SW 1271 (cell line): ENCODE measurements around the gene KCNG1.
"Not testable (repeated sequence)": the region's sequence is repeated elsewhere in the genome, so short reads cannot be mapped to it uniquely, and the experiment has no call there.

ENCODE experiments used
- DNase-seq, 2 experiments: peaks; one replicate each; lab custom pipeline; 2025; lab: John Stamatoyannopoulos, UW

KCNG1 gene, protein sequence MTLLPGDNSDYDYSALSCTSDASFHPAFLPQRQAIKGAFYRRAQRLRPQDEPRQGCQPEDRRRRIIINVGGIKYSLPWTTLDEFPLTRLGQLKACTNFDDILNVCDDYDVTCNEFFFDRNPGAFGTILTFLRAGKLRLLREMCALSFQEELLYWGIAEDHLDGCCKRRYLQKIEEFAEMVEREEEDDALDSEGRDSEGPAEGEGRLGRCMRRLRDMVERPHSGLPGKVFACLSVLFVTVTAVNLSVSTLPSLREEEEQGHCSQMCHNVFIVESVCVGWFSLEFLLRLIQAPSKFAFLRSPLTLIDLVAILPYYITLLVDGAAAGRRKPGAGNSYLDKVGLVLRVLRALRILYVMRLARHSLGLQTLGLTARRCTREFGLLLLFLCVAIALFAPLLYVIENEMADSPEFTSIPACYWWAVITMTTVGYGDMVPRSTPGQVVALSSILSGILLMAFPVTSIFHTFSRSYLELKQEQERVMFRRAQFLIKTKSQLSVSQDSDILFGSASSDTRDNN

DNA sequence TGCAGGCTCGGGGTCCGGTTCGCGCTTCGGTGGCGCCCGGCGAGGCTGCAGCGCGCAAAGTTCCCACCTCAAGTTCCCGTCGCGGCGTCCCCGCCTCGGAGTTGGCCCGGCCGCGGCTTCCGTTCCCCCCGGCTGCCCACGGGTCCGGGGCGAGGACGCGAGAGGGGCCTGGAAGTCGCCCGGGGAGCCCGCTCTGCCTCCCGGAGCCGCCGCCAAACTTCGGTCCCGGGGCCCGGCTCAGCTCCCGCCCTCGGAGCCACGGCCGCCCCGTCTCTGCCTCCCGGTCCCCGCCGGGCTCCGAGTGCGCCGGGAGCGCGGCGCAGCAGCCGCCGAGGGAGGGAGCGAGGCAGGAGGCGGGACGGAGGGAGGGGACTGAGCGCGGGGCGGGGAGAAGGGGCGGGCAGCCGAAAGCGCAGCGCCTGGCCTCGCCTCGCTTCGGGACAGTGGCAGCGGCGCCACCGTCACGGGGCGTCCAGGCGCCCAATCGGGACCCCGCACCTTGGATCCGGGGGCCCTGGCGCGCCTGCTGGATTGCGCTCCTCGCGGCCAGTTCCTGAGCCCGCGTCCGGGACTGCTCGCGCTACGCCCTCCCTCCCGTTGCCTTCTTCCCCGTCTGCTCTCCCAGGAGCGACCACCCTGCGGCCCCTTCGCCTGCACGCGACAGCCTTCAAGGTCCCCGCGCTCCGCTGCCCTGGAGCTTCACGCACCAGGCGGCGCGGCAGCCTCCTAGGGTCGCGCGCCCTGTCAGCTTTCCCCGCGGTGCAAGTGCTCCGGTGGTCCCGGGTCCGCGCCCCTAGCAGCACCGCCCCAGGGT is at the start of gene KCNG1:
TSS of gene KCNG1 (minus strand) at position 305 of the 814 bp plus-strand sequence. CDS start 12,769 bp downstream, outside the sequence.
- DNase-seq: peak; percentile 59 to 69

DNA sequence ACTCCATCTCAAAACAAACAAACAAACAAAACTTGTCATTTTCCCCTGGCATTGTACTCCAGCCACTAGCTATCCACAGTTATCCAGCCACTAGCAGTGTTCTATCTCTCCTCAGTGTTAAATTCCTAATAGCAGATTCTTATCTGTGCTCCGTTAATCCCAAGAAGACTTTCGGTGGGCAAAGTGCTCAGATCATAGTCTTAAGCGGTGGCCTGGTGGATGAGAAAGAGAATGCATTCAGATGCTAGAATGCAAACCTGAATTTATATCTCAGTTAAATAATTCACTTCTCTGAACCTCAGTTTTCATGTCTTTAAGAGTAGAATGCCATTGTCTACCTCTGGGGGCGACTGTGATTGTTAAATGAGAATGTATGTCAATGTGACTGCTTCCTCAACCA is 47.7 kb upstream of the KCNG1 start:
- DNase-seq: no peak

DNA sequence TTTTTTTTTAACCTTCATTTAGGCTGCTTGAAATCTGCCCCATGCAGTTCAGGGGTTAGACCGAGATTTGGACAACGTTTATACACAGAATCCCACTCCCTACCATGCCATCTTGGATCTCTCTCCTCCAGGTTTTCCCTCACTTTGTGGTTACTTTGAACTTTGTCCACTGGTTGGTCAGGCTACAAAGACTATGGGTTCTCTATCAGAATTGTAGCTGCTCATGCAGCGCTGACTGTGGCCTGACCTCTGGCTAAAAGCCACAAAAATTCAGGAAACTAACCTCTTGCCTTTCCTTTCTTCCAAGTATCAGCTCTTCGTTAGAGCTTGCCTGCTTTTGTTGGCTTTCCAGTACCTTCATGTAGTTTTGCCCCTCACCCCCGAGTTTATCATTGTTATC is 44.9 kb upstream of the KCNG1 start:
- no peak for DNase-seq

DNA sequence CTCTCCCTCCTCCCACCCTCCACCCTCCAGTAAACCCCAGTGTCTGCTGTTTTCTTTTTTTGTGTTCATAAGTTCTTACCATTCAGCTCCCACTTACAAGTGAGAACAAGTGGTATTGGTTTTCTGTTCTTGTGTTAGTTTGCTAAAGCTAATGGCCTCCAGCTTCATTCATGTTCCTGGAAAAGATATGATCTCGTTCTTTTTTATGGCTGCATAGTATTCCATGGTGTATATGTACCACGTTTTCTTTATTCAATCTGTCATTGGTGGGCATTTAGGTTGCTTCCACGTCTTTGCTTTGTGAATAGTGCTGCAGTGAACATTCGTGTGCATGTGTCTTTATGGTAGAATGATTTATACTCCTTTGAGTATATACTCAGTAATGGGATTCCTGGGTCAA is 42.7 kb upstream of the KCNG1 start:
- DNase-seq: no peak

DNA sequence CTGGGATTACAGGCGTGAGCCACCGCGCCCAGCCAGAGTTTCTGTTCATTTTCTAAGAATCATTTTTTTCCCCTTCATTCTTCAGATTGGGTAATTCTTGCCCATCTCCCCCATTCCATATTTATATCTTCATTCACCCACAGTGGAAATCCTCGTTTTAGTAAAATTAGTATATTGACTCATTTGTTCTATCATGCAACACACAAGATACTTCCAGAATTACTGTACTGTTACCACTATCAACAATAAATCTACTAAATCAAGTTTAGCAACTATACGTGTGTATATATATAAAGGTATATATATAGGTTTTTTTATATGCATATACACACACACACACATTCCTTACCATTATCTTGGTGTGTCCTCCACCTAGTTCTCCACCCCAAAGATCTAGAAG is 41.2 kb upstream of the KCNG1 start:
- no peak for DNase-seq

DNA sequence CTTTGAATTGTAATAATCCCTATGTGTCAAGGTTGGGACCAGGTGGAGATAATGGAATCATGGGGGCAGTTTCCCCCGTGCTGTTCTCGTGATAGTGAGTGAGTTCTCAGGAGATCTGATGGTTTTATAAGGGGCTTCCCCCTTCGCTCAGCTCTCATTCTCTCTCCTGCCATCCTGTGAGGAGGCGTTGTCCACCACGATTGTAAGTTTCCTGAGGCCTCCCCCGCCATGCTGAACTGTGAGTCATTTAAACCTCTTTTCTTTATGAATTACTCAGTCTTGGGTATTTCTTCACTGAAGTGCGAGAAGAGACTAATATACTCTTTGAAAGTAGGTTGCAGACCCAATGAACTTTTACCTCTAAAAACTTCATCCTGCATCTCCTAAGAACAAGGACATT is 39.2 kb upstream of the KCNG1 start:
- DNase-seq: no peak

DNA sequence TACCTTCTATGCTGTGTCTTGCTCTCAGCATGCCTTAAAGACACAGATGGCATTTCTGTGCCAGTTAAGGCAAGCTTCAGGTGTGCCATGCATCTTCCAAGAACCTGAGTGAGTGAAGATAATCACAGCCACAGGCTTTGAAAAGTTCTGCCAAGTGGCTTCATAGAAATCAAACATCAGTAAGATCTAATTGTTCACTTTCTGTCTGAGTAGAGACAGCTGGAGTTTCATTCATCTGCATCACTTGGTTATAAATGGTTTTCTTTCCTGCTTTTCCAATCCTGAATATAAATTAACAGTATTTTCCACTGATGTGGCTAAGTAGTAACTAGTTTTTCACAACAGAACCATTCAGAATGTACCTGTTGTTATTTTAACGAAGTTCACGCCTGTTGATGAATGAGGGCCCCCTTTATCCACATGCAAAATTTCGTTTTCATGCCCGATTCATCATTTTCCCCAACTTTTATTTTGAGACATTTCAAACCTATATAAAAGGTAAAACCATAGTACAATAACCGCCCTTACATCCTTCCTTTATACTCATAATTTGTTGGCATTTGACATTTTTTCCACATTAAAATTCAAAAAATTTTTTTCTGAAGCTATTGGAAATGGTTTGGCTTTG is 38.6 kb upstream of the KCNG1 start:
- no peak for DNase-seq

DNA sequence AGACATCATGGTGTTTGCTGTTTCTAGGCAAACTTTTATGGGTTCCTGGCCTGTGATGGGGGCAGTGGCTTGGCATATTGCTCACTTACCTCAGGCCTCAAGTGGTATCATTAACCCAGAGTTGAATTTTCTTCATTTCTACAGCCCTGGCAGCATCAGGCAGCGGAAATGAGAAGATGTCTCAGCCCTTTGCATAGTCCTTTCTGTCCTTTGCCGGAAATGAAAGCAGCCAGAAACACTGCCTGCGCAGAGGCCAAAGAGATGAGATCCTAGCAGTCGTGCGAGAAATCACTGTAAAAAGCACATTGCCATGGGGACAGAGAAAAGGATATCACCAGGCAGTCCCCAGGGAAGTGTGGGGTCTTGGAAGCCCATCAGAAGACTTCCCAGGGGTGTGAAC is 37.4 kb upstream of the KCNG1 start:
- no peak for DNase-seq

DNA sequence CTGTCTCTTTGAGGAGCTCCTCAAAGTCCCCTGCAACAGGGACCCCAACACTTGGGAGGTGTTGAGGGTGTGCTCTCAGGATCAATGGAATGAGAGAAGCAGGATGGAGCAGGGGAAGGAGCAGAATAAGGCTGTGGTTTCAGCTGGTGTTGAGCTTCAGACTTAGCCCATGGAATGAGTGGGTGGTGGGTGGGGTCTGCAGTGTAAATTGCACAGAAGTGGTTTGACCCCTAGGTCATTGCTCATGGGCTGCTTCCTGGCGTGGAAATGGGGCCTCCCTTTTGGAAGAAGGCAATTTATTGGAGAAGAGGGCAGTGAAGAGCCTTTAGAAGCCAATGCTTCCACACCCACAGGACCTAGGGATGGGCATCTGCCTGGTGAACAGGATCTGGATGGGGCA is 37.0 kb upstream of the KCNG1 start:
- no peak for DNase-seq

DNA sequence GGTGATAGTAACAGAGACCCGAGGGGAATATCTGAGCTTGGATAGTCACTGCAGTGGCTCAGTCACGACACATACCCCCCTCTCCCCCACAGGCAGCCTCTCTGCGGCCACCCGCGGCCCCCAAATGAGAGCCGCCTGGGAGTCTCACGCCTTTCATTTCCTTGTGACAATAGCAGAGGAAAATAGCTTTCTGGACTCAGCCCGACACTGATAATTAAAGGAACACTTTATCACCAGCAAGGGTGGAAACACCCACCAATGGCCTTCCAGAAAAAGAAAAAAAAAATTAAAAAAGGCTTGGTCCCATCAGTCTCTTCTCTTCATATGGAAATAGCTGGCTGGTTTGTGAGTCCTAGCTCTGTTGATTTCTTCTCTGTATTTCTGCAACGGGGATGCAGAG is 35.1 kb upstream of the KCNG1 start:
- DNase-seq: no peak

DNA sequence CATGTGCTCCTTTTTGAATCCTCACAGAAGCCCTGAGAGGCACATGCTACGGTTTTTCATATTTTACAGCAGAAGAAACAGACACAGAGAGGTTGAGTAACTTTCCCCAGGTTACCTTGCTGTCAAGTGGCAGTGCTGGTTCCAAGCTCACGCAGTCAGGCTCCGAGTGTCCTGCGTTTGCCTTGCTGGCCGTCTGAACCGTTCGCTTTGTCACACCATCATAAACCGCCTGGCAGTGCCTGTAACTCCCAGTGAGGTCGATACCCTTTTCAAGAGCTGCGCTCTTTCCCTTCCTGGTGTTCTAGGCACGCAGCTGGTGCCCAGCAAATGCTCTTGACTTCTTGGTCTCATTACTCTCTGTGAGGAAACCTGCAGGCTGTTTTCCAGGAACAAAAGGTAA is 31.3 kb upstream of the KCNG1 start:
- DNase-seq: no peak

DNA sequence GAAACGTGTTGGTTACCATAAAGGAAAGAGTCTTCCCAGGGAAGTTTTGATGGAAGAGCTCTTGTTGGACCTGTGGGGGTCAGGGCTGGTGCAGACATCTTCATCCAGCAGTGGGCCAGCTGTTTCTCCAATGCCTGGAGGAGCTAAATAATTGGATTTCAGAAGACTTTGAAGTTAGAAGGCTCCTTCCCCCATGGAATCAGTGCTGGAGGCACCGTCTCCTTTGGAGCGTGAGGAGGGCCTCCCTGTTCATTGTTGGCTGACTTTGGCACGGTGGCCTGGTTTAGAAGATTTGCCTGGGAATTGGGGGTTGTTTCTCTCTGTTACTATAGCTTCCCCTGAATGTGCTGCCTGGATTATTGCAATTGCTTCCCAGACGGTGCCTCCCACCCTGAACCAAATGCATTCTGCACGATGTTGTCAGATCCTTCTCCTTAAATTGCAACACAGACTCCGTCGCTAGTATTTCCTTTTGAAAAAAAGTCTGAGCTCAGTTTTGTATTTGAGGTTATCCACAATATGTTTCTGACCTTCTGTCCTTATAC is 27.7 kb upstream of the KCNG1 start:
- no peak for DNase-seq

DNA sequence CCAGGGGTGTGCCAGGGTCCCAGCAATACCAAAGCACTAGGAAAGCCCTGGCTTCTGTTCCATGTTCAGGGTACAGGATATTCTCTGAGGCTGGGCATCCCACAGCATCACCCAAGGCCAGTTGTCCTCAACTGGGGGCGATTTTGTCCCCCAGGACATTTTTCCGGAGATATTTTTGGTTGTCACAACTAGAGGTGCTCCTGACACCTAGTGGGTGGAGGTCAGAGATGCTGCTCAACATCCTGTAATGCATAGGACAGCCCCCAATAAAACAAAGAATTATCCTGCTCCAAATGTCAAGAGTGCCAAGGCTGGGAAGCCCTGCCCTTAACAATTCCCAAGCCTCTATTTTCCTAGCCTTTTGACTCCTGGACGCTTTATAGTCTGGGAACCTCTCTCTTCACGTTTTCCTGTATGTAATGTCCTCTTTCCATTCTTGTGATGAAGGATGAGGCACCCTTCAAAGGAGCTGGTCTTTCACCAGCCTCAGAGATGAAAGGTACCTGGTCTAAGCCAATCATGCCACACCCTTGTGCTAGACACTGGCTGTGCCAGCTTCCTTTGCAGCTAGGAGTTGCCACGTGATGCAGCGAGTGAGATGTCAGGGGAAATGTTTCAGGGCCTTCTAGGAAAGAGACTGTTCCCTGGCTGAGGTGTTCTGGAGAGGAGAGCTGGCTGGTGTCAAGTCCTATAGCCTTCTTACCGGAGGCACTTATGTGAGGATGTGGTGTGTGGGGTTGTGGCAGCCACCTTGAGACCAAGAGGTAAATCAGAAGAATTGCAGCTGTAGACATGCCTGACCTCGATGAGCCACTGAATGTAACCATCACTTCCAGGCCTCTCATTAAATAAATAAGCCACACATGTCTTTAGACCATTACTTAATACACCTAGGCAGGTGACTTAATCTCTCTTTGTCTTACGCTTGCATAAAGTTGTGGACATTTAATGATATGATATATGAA is 23.4 kb upstream of the KCNG1 start:
- DNase-seq: no peak

DNA sequence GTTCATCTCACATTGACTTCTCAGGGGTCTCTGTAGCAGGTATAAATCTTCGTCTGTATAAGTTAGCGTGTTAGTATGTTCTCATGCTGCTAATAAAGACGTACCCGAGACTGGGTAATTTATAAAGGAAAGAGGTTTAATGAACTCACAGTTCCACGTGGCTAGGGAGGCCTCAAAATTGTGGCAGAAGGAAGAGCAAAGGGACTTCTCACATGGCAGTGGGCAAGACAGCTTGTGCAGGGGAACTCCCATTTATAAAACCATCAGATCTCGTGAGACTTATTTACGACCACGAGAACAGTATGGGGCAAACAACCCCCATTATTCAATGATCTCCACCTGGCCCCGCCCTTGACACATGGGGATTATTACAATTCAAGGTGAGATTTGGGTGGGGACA is 22.6 kb upstream of the KCNG1 start:
- DNase-seq: not testable (repeated sequence)

DNA sequence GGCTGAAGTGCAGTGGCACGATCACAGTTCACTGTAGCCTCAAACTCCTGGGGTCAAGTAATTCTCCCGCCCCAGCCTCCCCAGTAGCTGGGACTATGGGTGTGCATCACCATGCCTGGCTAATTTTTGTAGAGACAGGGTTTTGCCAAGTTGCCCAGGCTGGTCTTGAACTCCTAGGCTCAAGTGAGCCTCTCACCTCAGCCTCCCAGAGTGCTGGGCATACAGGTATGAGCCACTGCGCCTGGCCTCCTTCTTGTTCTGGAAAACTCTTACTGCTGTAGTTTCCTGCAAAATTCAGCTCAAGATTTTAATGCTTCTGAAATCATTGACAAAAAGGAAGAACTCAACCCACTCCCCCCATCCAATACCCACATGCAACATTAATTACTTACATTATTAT is 21.9 kb upstream of the KCNG1 start:
- DNase-seq: no peak

DNA sequence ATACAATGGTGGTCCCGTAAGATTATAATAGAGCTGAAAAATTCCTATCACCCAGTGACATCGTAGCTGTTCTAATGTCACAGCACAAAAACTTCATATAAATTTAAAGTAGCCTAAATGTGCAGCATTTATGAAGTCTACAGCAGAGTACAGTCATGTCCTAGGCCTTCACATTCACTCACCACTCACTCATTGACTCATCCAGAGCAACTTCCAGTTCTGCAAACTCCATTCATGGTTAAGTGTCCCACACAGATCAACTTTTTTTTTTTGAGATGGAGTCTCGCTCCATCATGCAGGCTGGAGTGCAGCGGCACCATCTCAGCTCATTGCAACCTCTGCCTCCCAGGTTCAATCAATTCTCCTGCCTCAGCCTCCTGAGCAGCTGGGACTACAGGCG is 20.9 kb upstream of the KCNG1 start:
- DNase-seq: no peak

DNA sequence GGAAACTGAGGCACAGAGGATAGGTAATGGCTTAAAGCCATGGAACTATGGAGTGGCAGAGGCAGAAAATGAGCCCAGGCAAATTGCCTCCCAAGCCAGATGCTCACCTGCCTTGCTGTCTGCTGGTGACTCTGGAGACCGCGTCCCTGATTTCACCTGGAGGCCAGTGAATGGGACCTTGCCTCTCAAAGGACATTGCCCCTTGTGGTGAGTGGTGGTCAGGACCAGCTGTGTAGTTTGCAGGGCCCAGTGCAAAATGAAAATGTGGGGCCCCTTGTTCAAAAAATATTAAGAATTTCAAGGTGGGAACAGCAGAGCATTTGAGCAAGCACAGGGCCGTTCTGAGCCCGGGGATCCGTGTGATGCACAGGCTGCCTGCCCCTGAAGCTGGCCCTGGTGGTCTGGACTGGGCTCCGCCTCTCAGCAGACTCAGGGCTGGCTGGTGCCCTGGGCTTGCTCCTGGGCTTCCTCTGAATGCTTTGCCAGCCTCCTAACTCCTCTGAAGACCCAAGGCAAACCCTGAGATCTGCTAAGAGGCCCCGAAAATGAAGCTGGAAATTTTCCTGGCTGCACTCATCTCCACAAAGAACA is 19.8 kb upstream of the KCNG1 start:
- no peak for DNase-seq

DNA sequence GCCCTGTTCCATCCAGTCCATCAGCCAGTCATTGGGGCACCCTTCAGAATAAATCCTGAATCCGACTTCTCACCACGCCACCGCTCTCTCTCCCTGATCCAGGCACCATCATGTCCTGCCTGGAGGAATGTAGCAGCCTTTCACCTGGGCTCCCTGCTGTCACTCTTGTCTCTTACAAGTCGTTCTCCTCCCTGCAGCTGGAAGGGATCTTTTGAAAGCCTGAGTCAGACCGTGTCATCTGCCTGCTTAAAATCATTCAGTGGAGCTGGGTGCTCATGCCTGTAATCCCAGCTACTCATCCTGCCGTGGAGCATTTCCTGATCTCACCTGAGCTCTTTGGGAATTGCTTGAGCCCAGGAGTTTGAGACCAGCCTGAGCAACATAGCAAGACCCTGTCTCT is 19.2 kb upstream of the KCNG1 start:
- DNase-seq: no peak

DNA sequence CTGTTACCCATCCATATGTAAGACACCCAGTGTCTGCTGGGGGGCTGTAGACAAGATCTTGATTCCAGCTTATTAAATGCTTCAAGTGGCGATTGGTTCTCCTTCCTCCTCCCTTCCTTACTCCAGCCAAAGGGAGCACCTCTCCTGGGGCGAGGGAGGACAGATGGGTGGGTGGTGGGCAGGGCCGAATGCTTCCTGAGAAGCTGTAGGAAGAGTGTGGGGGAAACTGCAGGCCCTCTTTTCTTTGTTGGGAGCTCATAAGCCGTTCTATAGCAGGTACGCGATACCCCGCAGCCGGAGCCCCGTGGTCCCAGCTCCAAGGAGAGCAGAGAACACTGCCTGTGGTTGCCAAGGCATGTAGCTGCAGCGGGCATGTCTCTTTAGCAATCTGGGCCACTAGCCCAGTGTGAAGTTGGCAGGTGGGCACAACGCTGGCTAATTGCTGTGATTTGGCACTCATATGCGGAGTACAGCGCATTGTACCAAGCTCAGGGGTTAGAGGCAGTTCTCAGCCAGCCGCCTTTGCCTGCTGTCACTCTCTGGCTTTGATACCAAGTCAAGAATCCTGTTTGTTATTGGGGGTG is 14.7 kb upstream of the KCNG1 start:
- no peak for DNase-seq

DNA sequence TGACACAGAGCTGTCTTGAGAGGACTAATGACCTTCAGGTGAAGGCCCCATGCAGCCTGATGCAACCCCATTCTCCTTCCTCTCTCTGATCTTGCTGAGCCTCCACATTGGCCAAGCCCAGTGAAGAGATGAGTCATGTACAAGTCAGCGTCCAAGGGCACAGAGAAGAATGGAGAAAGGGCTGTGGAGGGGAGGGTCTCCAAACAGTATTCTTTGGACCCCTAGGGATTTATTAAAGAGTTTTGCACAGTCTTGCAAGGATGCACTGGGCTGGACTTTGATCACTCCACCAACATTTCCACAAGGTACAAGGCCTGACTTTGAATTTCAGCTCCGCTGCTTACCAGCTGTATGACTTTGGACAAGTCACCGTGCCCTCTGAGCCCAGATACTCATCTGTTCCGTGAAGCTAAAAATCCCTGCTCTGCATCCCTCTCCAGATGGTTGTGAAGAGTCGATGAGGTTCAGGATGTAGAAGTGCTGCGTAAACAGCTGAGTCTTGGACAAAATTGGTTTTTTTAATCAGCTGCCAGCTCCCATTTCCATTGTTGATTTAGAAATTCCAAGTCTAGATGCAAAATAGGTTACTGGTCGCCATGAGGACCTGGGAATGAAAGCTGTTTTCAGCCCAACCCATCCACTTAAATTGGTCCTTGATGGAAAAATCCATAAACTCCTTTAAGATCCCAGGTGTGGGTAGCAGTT is 14.1 kb upstream of the KCNG1 start:
- DNase-seq: no peak
